Uterus (tissue), 2 donors: ENCODE data around the gene EPN1.

Experiments used
- POLR2A ChIP-seq, 2 donors: fragments of 450-650 bp; IDR thresholded peaks; one replicate each; pipeline ENCODE4 v1.6.1; 2016; ENCODE audit warnings: antibody characterized with exemption in 2 of 2, mild to moderate bottlenecking in 1 of 2, moderate library complexity in 1 of 2
- TF ChIP-seq, protein P1 (sequence below), 4 experiments: fragments of 200-600 bp in 2 of 4; fragments of 450-650 bp in 2 of 4; sonication (generic) in 2 of 4; IDR thresholded peaks; one replicate each; pipeline ENCODE4 v1.5.1; 2016 to 2019; ENCODE audit warnings: antibody characterized with exemption in 4 of 4, mild to moderate bottlenecking in 2 of 4, moderate library complexity in 1 of 4

GRCh38 chr19:55711719-55712118, 36.7 kb downstream of the EPN1 start:
- TF ChIP-seq, protein P1, sequence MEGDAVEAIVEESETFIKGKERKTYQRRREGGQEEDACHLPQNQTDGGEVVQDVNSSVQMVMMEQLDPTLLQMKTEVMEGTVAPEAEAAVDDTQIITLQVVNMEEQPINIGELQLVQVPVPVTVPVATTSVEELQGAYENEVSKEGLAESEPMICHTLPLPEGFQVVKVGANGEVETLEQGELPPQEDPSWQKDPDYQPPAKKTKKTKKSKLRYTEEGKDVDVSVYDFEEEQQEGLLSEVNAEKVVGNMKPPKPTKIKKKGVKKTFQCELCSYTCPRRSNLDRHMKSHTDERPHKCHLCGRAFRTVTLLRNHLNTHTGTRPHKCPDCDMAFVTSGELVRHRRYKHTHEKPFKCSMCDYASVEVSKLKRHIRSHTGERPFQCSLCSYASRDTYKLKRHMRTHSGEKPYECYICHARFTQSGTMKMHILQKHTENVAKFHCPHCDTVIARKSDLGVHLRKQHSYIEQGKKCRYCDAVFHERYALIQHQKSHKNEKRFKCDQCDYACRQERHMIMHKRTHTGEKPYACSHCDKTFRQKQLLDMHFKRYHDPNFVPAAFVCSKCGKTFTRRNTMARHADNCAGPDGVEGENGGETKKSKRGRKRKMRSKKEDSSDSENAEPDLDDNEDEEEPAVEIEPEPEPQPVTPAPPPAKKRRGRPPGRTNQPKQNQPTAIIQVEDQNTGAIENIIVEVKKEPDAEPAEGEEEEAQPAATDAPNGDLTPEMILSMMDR (IDR thresholded peaks at IDR 0.05) = no peak
- TF ChIP-seq POLR2A (IDR thresholded peaks at IDR 0.05) = no peak
